ENCODE results near the gene SLC29A2. TPM values are rescaled to one million over a fixed set of nuclear protein-coding genes. Genes with fewer than 3 reads are reported as not detected.

The SLC29A2 gene
- total RNA-seq, 1 experiment from 2014 or later = 7.0 TPM

GRCh38 chr11:66418986-66419308, 47.4 kb upstream of the SLC29A2 start:
- TF ChIP-seq, protein P1, sequence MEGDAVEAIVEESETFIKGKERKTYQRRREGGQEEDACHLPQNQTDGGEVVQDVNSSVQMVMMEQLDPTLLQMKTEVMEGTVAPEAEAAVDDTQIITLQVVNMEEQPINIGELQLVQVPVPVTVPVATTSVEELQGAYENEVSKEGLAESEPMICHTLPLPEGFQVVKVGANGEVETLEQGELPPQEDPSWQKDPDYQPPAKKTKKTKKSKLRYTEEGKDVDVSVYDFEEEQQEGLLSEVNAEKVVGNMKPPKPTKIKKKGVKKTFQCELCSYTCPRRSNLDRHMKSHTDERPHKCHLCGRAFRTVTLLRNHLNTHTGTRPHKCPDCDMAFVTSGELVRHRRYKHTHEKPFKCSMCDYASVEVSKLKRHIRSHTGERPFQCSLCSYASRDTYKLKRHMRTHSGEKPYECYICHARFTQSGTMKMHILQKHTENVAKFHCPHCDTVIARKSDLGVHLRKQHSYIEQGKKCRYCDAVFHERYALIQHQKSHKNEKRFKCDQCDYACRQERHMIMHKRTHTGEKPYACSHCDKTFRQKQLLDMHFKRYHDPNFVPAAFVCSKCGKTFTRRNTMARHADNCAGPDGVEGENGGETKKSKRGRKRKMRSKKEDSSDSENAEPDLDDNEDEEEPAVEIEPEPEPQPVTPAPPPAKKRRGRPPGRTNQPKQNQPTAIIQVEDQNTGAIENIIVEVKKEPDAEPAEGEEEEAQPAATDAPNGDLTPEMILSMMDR (IDR thresholded peaks at IDR 0.05; ENCODE audit: unreplicated experiment) = no peak
- peaks cover 7% of the 10 kb centered on the region for H3K9me3 Mint-ChIP-seq (ENCODE audit: unreplicated experiment)
- H3K4me3 Mint-ChIP-seq (ENCODE audit: unreplicated experiment) = no peak overlapping the region
- H3K36me3 Mint-ChIP-seq (ENCODE audit: insufficient read depth, unreplicated experiment) = peaks cover 6% of the 10 kb centered on the region
- CTCF ChIA-PET = interaction anchor here (0.7 to 5.5 kb wide), 2 partner anchors 11 to 97 kb away, joined by 3 to 31 read pairs; no protein-coding TSS in a partner anchor
- intact Hi-C loops (cut with micrococcal nuclease) = no loop called here
- no peak for DNase-seq (ENCODE audit: unreplicated experiment)
- H3K27ac Mint-ChIP-seq (ENCODE audit: low read depth, unreplicated experiment) = no peak overlapping the region
- H3K4me1 Mint-ChIP-seq (ENCODE audit: insufficient read depth, unreplicated experiment) = peaks cover 17% of the 10 kb centered on the region
- no TSS peak for BruUV-seq (replicated peaks)
- POLR2A ChIA-PET = no interaction called here
- H3K27me3 Mint-ChIP-seq (ENCODE audit: insufficient read depth, unreplicated experiment) = peaks cover 68% of the 10 kb centered on the region

- POLR2A ChIA-PET = interaction anchor here (0.6 to 1.2 kb wide), 5 partner anchors 8 to 260 kb away, joined by 3 to 5 read pairs (median 3); partner anchors contain the start of gene MRPL11
- BruUV-seq (replicated peaks) = no TSS peak
- peaks cover 66% of the 10 kb centered on the region for H3K27me3 Mint-ChIP-seq (ENCODE audit: insufficient read depth, unreplicated experiment)
These were observed 46.8 kb upstream of the SLC29A2 start for GRCh38 chr11:66418168-66418985.

DNA sequence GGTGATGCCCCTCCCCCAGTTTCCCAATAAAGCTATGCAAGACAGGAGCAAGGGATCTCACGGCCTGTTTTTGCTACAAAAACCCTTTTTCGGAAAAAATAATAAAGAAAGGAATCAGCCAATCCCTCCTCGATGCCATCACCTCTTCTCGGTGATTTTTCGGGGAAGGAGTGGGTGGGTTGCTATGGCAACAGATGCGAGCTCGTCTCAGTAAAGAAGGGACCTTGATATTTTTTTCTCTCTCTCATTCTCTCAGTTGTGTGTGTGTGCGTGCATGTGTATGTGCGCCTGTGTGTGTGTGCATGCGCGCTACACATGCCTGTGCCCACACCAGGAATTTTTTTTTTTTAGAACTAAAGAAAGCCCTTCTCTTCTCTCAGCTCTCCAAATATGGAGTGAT, 45.4 kb upstream of the SLC29A2 start:
- no TSS peak for BruUV-seq (replicated peaks)
- no peak for DNase-seq (ENCODE audit: unreplicated experiment)
- ChIA-PET CTCF (interaction anchor here (0.6 to 2.2 kb wide), 7 partner anchors 8 to 260 kb away, joined by 4 to 21 read pairs (median 6); partner anchors contain the start of genes MRPL11 and RBM4B), POLR2A (interaction anchor here (0.5 to 1.8 kb wide), 3 partner anchors 22 to 338 kb away, joined by 3 to 6 read pairs (median 5); partner anchors contain the start of genes MRPL11 and RBM4B)
- H3K4me3 Mint-ChIP-seq (ENCODE audit: unreplicated experiment) = no peak overlapping the region
- no peak overlapping the region for H3K27ac Mint-ChIP-seq (ENCODE audit: low read depth, unreplicated experiment)
- intact Hi-C loops (cut with micrococcal nuclease) = no loop called here
- H3K4me1 Mint-ChIP-seq (ENCODE audit: insufficient read depth, unreplicated experiment) = peaks cover 17% of the 10 kb centered on the region
- H3K27me3 Mint-ChIP-seq (ENCODE audit: insufficient read depth, unreplicated experiment) = peaks cover 74% of the 10 kb centered on the region
- peaks cover 7% of the 10 kb centered on the region for H3K9me3 Mint-ChIP-seq (ENCODE audit: unreplicated experiment)
- peaks cover 6% of the 10 kb centered on the region for H3K36me3 Mint-ChIP-seq (ENCODE audit: insufficient read depth, unreplicated experiment)
- TF ChIP-seq, protein P1 (IDR thresholded peaks at IDR 0.05; ENCODE audit: unreplicated experiment) = no peak

More at GRCh38 chr11:66418168-66418985, 46.8 kb upstream of the SLC29A2 start:
- Mint-ChIP-seq H3K4me3 (ENCODE audit: unreplicated experiment) (no peak overlapping the region), H3K36me3 (ENCODE audit: insufficient read depth, unreplicated experiment) (peaks cover 6% of the 10 kb centered on the region), H3K27ac (ENCODE audit: low read depth, unreplicated experiment) (no peak overlapping the region), H3K9me3 (ENCODE audit: unreplicated experiment) (peaks cover 7% of the 10 kb centered on the region), H3K4me1 (ENCODE audit: insufficient read depth, unreplicated experiment) (peaks cover 17% of the 10 kb centered on the region)
- CTCF ChIA-PET = interaction anchor here (0.7 to 5.5 kb wide), 9 partner anchors 9 to 259 kb away, joined by 3 to 31 read pairs (median 7); partner anchors contain the start of genes MRPL11 and RBM4B
- TF ChIP-seq, protein P1 (IDR thresholded peaks at IDR 0.05; ENCODE audit: unreplicated experiment) = peak; percentile 34
- intact Hi-C loops (cut with micrococcal nuclease) = no loop called here
- peak; percentile 90 for DNase-seq (ENCODE audit: unreplicated experiment)

DNA sequence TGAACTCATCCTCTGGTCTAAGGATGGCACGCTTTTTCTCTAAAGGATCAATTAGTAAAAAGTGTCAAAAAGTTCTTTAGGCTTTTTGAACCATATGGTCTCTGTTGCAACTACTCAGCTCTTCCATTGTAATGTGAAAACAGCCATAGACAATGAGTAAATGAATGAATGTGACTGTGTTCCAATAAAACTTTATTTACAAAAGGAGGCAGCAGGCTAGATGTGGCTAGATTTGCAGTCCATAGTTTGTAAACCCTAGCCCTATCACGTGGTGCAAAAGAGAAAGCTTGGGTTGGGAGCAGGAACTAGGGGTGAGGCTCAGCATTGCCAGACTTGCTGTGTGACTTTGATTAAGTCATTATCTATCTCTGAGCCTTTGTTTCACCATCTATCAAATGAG, 43.9 kb upstream of the SLC29A2 start:
- CTCF ChIA-PET = interaction anchor here (1.2 to 2.0 kb wide), 3 partner anchors 8 to 29 kb away, joined by 3 to 7 read pairs (median 3); no protein-coding TSS in a partner anchor

More for the DNA sequence above, 43.9 kb upstream of the SLC29A2 start:
- Mint-ChIP-seq H3K27ac (ENCODE audit: low read depth, unreplicated experiment) (no peak overlapping the region), H3K36me3 (ENCODE audit: insufficient read depth, unreplicated experiment) (peaks cover 6% of the 10 kb centered on the region), H3K9me3 (ENCODE audit: unreplicated experiment) (peaks cover 7% of the 10 kb centered on the region), H3K4me1 (ENCODE audit: insufficient read depth, unreplicated experiment) (peaks cover 17% of the 10 kb centered on the region), H3K4me3 (ENCODE audit: unreplicated experiment) (no peak overlapping the region), H3K27me3 (ENCODE audit: insufficient read depth, unreplicated experiment) (peaks cover 85% of the 10 kb centered on the region)
- no TSS peak for BruUV-seq (replicated peaks)
- intact Hi-C loops (cut with micrococcal nuclease) = no loop called here
- no peak for DNase-seq (ENCODE audit: unreplicated experiment)
- TF ChIP-seq, protein P1 (IDR thresholded peaks at IDR 0.05; ENCODE audit: unreplicated experiment) = no peak
- POLR2A ChIA-PET = interaction anchor here (0.8 kb wide), 1 partner anchor 132 kb away, joined by 3 read pairs; no protein-coding TSS in a partner anchor
